B cell (primary cell): ENCODE data around the gene SCN7A. TPM values are rescaled to one million over a fixed set of nuclear protein-coding genes. Genes with fewer than 3 reads are reported as not detected.

ENCODE experiments used
- ATAC-seq: fragments of 200-7000 bp; cut with Tn5 transposase; one replicate; pipeline ENCODE4 v1.10.0; 2021; ENCODE audit warnings: low read depth, mild to moderate bottlenecking, moderate number of reproducible peaks, moderate library complexity
- CTCF ChIA-PET: fragments of 350-600 bp; sonication (Branson Sonifier 250); formaldehyde crosslinking; loops from one replicate; lab custom pipeline; 2021; ENCODE audit warnings: antibody characterized with exemption, inconsistent platforms; lab: Charles Lee
- POLR2A ChIA-PET: fragments of 350-600 bp; sonication (Branson Sonifier 250); formaldehyde crosslinking; loops from one replicate; lab custom pipeline; 2021; ENCODE audit warnings: antibody characterized with exemption; lab: Charles Lee
- DNase-seq: peaks from one replicate; pipeline ENCODE4 v3.0.0; 2013
- H2AFZ ChIP-seq: 2 replicates; pipeline ENCODE4 v1.6.1; 2012; ENCODE audit warnings: mild to moderate bottlenecking, low read depth, low read length; ENCODE audit not compliant: insufficient read depth, poor library complexity, severe bottlenecking
- H3K27ac ChIP-seq, 2 donors: 1 replicate in 1 of 2; 2 replicates in 1 of 2; pipeline ENCODE4 v1.5.1; 2012 to 2013; ENCODE audit warnings: low read length in 2 of 2, mild to moderate bottlenecking in 2 of 2, moderate library complexity in 1 of 2
- H3K27me3 ChIP-seq, 4 experiments: fragments of 200-600 bp in 1 of 4; sonication (generic) in 1 of 4; replicated peaks in 1 of 4; 1 replicate in 2 of 4; 2 replicates in 2 of 4; pipeline versions ENCODE4 v1.6.1 to v1.7.0; 2013 to 2016; ENCODE audit warnings: low read length in 3 of 4, mild to moderate bottlenecking in 2 of 4, mixed read lengths in 1 of 4, moderate library complexity in 1 of 4; ENCODE audit not compliant: insufficient read depth in 4 of 4, control insufficient read depth in 3 of 4; ENCODE audit errors: control extremely low read depth in 1 of 4
- H3K36me3 ChIP-seq, 2 experiments: replicated peaks in 1 of 2; 1 replicate in 1 of 2; 2 replicates in 1 of 2; pipeline versions ENCODE4 v1.6.1 to v1.7.1; 2013; ENCODE audit warnings: low read length in 1 of 2; ENCODE audit not compliant: insufficient read depth in 2 of 2, control insufficient read depth in 1 of 2; ENCODE audit errors: control extremely low read depth in 1 of 2, extremely low read depth in 1 of 2
- H3K4me1 ChIP-seq, 2 donors: fragments of 200-600 bp in 1 of 2; sonication (generic) in 1 of 2; 1 replicate in 1 of 2; 2 replicates in 1 of 2; pipeline versions ENCODE4 v1.5.1 to v1.6.1; 2013 to 2017; ENCODE audit warnings: low read length in 2 of 2; ENCODE audit not compliant: control insufficient read depth in 2 of 2, insufficient read depth in 2 of 2
- H3K4me2 ChIP-seq: replicated peaks from 2 replicates; pipeline ENCODE3; 2012; ENCODE audit warnings: mild to moderate bottlenecking, low read depth, low read length; ENCODE audit not compliant: poor library complexity, severe bottlenecking
- H3K4me3 ChIP-seq, 5 experiments: fragments of 200-600 bp in 1 of 5; sonication (generic) in 1 of 5; 1 replicate in 3 of 5; 2 replicates in 2 of 5; pipeline versions ENCODE4 v1.5.1 to v1.7.0; 2011 to 2016; ENCODE audit warnings: low read length in 4 of 5, mild to moderate bottlenecking in 4 of 5, low read depth in 2 of 5, control low read depth in 1 of 5, moderate library complexity in 1 of 5; ENCODE audit not compliant: insufficient read depth in 1 of 5; ENCODE audit errors: control extremely low read depth in 1 of 5, extremely low read depth in 1 of 5
- H3K79me2 ChIP-seq: fragments of 200-600 bp; sonication (generic); one replicate; pipeline ENCODE4 v1.6.0; 2016; ENCODE audit warnings: low read length; ENCODE audit not compliant: control insufficient read depth, insufficient read depth
- H3K9ac ChIP-seq: fragments of 200-600 bp; sonication (generic); 2 replicates; pipeline ENCODE4 v1.6.1; 2017; ENCODE audit warnings: mild to moderate bottlenecking, low read length, moderate library complexity
- H3K9me3 ChIP-seq, 3 donors: one replicate each; pipeline versions ENCODE4 v1.6.1 to v1.7.1; 2013; ENCODE audit warnings: low read length in 2 of 3; ENCODE audit not compliant: control insufficient read depth in 2 of 3, insufficient read depth in 1 of 3; ENCODE audit errors: control extremely low read depth in 1 of 3
- H4K20me1 ChIP-seq: 2 replicates; pipeline ENCODE4 v1.6.0; 2012; ENCODE audit warnings: mild to moderate bottlenecking, low read length; ENCODE audit not compliant: insufficient read depth, control insufficient read depth, poor library complexity, severe bottlenecking
- H3K27ac Mint-ChIP-seq: one replicate; pipeline ENCODE4 v1.8.0; 2021; ENCODE audit warnings: mixed read lengths
- H3K27me3 Mint-ChIP-seq: one replicate; pipeline ENCODE4 v1.8.0; 2021; ENCODE audit warnings: mixed read lengths
- H3K4me1 Mint-ChIP-seq: one replicate; pipeline ENCODE4 v1.8.0; 2021; ENCODE audit warnings: mixed read lengths
- H3K4me3 Mint-ChIP-seq: one replicate; pipeline ENCODE4 v1.8.0; 2021; ENCODE audit warnings: mixed read lengths
- H3K9me3 Mint-ChIP-seq: one replicate; pipeline ENCODE4 v1.8.0; 2022; ENCODE audit warnings: mixed read lengths; ENCODE audit not compliant: insufficient read depth
- CTCF ChIP-seq: fragments of 200-600 bp; IDR thresholded peaks from one replicate; pipeline ENCODE4 v1.8.0; 2022; ENCODE audit warnings: antibody characterized with exemption, mild to moderate bottlenecking
- EZH2 ChIP-seq: IDR thresholded peaks from 2 replicates; pipeline ENCODE4 v1.6.1; 2012; ENCODE audit warnings: borderline replicate concordance, low read depth, mild to moderate bottlenecking, moderate library complexity, low read length; ENCODE audit not compliant: insufficient read depth, poor library complexity, severe bottlenecking
- WGBS: methylation state at CpG from one replicate; pipeline ENCODE4 v1.1.5; 2013; ENCODE audit warnings: missing lambda C conversion rate; ENCODE audit not compliant: insufficient coverage; 5-methylcytosine and 5-hydroxymethylcytosine counted together
- intact Hi-C: fragments of 100-400 bp; cut with micrococcal nuclease; formaldehyde crosslinking; loops from one replicate; pipeline ENCODE4 v1.10.0; 2022
- polyA plus RNA-seq: library from polyadenylated mRNA; depleted of rRNA; stranded (reverse); fragments of >200 nt; gene quantifications from 2 replicates; pipeline ENCODE4 v1.2.3, GENCODE V29; 2012
- total RNA-seq, 2 donors: library from RNA; stranded (reverse); fragments of 120-200 nt in 1 of 2; gene quantifications; 1 replicate in 1 of 2; 2 replicates in 1 of 2; pipeline versions ENCODE4 v1.2.3 to v1.2.4, GENCODE V29; 2013 to 2022

Gene SCN7A
- total and polyA plus RNA-seq, 2 donors (not counting 1 experiment from before 2014, with no cell fraction given), result not detected

- no peaks in the 10 kb centered on the region for H3K27me3 ChIP-seq
- no peak overlapping the region for H3K9ac ChIP-seq
- no peak overlapping the region for H2AFZ ChIP-seq
- no peaks in the 10 kb centered on the region for H3K79me2 ChIP-seq
- no peaks in the 10 kb centered on the region for H3K36me3 ChIP-seq
- no peaks in the 10 kb centered on the region for H3K9me3 ChIP-seq
- H3K4me1 Mint-ChIP-seq, result no peaks in the 10 kb centered on the region
- H4K20me1 ChIP-seq, result no peaks in the 10 kb centered on the region
- ChIA-PET POLR2A (no interaction called here), CTCF (no interaction called here)
- H3K4me1 ChIP-seq, result no peaks in the 10 kb centered on the region
- H3K4me2 ChIP-seq, result no peak overlapping the region
- no CpG with 5 or more reads among the region's 5 CpGs for WGBS
- no peak overlapping the region for H3K27ac Mint-ChIP-seq
- H3K9me3 Mint-ChIP-seq, result no peaks in the 10 kb centered on the region
- no peak for DNase-seq
- H3K27me3 Mint-ChIP-seq, result no peaks in the 10 kb centered on the region
- H3K27ac ChIP-seq, result no peak overlapping the region
- TF ChIP-seq CTCF, result no peak
- no peak for TF ChIP-seq EZH2
- H3K4me3 Mint-ChIP-seq, result no peak overlapping the region
- intact Hi-C loops, result no loop called here
- ATAC-seq, result no peak
- no peak overlapping the region for H3K4me3 ChIP-seq
Measured at GRCh38 chr2:166468124-166469024, 25.7 kb downstream of the SCN7A start.

GRCh38 chr2:166464187-166464586 lies 29.9 kb downstream of the SCN7A start:
- Histone ChIP-seq H3K27ac (no peak overlapping the region), H3K9ac (no peak overlapping the region), H3K9me3 (no peaks in the 10 kb centered on the region), H3K4me3 (no peak overlapping the region), H4K20me1 (no peaks in the 10 kb centered on the region), H3K4me1 (no peaks in the 10 kb centered on the region), H2AFZ (no peak overlapping the region), H3K27me3 (no peaks in the 10 kb centered on the region), H3K4me2 (no peak overlapping the region), H3K36me3 (no peaks in the 10 kb centered on the region), H3K79me2 (no peaks in the 10 kb centered on the region)
- H3K4me3 Mint-ChIP-seq, result no peak overlapping the region
- CTCF ChIA-PET, result no interaction called here
- no peak for DNase-seq
- H3K27ac Mint-ChIP-seq, result no peak overlapping the region
- no peaks in the 10 kb centered on the region for H3K27me3 Mint-ChIP-seq
- no peak for ATAC-seq
- no CpG with 5 or more reads among the region's 1 CpG for WGBS
- POLR2A ChIA-PET, result no interaction called here
- TF ChIP-seq CTCF (no peak), EZH2 (no peak)
- no peaks in the 10 kb centered on the region for H3K4me1 Mint-ChIP-seq
- intact Hi-C loops, result no loop called here
- no peaks in the 10 kb centered on the region for H3K9me3 Mint-ChIP-seq
